Lower leg skin (tissue), 4 donors: Measurements from ENCODE around the gene POLA2. TPM values are rescaled to one million over a fixed set of nuclear protein-coding genes. Genes with fewer than 3 reads are reported as not detected.

Source experiments
- DNase-seq, 2 donors: peaks; one replicate each; pipeline ENCODE4 v3.0.0-alpha.2; 2019; ENCODE audit warnings: low spot score in 2 of 2
- H3K4me3 ChIP-seq: fragments of 200-600 bp; sonication (generic); 2 replicates; pipeline ENCODE4 v1.5.1; 2017; ENCODE audit warnings: mild to moderate bottlenecking, low read depth; ENCODE audit not compliant: poor library complexity, severe bottlenecking
- POLR2A ChIP-seq, 2 donors: fragments of 450-650 bp; IDR thresholded peaks; one replicate each; pipeline ENCODE4 v1.6.1; 2016 to 2017; ENCODE audit warnings: antibody characterized with exemption in 2 of 2, mild to moderate bottlenecking in 1 of 2, moderate library complexity in 1 of 2
- WGBS, 2 donors: methylation state at CpG; one replicate each; pipeline ENCODE4 v1.1.5; 2018; 5-methylcytosine and 5-hydroxymethylcytosine counted together
- intact Hi-C: fragments of 100-400 bp; cut with DNase I; formaldehyde crosslinking; loops from one replicate; pipeline ENCODE4 v1.15.0; 2023; ENCODE audit warnings: low total_unique reads
- total RNA-seq, 4 donors: library from RNA; depleted of rRNA; stranded (reverse); fragments of >200 nt; gene quantifications; one replicate each; pipeline ENCODE4 v1.1.0, GENCODE V29; 2016
- TF ChIP-seq, protein P1 (sequence below), 3 donors: fragments of 450-650 bp; IDR thresholded peaks; one replicate each; pipeline ENCODE4 v1.5.1; 2016; ENCODE audit warnings: antibody characterized with exemption in 3 of 3, mild to moderate bottlenecking in 3 of 3, moderate library complexity in 2 of 3

The POLA2 gene
- total RNA-seq, 4 donors from 2014 or later: 6.7 to 11.2 (median 7.6) TPM

DNA sequence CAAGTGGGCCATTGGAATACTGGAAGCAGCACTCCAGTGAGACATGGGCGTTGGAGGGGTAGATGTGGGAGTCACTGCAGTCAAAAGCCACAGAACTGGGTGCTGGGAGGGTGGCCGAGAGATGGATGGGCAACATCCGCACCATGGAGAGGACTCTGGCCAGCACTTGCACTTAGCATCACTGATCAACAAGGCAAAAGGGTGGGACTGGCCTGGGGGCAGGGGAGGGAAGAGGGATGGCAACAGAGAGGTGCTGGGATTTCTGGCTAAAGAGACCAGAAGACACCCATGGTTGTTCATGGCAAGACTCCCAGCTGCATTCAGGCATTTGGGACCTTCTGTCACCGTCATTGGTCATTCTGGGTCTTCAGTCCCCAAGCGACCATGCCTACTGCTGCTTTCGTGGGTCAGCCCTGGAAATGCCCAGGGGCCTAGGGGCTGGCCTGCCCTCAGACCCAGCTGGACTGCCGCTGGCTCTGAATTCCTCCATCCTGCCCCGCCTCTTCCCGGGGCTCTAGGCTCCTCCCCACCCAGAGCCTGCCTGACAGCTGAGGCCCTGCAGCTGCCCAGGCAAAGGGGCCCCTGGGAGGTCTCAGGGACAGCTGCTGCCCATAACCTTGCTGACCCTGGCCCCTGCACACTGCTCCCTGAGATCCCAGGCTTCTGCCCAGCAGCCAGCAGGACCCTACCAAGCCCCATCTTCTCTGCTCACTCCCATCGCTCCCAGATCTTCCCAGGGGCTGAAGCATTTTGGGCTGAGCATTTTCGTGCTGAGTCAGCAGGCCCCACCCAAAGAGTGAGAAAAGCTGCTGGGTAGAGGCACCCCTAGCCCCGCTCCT is 39.9 kb downstream of the POLA2 start:
- no peak overlapping the region for H3K4me3 ChIP-seq
- intact Hi-C loops: no loop called here
- 58 to 65% methylated on average over 8 to 12 of the region's 12 CpGs for WGBS, 2 donors
- DNase-seq: no peak
- TF ChIP-seq, protein P1, sequence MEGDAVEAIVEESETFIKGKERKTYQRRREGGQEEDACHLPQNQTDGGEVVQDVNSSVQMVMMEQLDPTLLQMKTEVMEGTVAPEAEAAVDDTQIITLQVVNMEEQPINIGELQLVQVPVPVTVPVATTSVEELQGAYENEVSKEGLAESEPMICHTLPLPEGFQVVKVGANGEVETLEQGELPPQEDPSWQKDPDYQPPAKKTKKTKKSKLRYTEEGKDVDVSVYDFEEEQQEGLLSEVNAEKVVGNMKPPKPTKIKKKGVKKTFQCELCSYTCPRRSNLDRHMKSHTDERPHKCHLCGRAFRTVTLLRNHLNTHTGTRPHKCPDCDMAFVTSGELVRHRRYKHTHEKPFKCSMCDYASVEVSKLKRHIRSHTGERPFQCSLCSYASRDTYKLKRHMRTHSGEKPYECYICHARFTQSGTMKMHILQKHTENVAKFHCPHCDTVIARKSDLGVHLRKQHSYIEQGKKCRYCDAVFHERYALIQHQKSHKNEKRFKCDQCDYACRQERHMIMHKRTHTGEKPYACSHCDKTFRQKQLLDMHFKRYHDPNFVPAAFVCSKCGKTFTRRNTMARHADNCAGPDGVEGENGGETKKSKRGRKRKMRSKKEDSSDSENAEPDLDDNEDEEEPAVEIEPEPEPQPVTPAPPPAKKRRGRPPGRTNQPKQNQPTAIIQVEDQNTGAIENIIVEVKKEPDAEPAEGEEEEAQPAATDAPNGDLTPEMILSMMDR (IDR thresholded peaks at IDR 0.05): no peak

DNA sequence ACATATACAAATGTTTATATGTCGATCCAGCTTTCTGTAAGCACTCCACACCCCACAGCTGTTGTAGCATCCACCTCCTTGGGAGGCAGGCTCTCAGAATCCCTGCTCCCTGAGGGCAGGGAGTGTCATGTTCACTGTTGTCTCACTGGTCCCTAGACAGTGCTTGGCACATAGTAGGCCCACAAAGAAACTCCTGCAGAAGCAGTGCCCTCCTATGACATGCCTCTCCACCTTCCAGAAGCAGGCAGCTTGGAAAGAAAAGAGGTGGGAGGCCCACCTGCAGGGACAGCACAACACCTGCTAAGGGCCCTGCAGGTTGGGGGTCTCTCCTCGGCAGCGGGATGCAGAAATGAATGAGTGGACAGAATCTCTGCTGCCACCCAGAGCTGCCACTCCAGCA is 41.8 kb downstream of the POLA2 start:
- H3K4me3 ChIP-seq: no peak overlapping the region
- DNase-seq: no peak
- intact Hi-C loops: no loop called here
- 88 to 95% methylated on average over 3 of the region's 3 CpGs for WGBS, 2 donors
- TF ChIP-seq, protein P1 (IDR thresholded peaks at IDR 0.05): no peak
- TF ChIP-seq POLR2A (IDR thresholded peaks at IDR 0.05): no peak

DNA sequence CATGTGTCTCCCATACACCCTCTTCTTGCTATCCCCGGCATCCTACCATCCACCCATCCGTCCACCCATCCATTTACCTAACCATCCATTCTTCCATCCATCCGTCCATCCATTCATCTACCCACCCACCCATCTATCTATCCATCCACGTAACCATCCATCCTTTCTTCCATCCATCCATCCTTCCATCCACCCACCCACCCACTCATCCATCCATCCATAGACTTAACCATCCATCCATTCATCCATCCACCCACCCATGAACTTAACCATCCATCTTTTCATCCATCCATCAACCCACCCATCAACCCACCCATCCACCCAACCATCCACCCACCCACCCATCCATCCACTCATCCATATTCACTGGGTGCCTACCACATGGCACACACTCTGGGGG is 42.3 kb downstream of the POLA2 start:
- H3K4me3 ChIP-seq: no peak overlapping the region
- no peak for DNase-seq
- TF ChIP-seq POLR2A (IDR thresholded peaks at IDR 0.05): no peak
- TF ChIP-seq, protein P1 (IDR thresholded peaks at IDR 0.05): no peak
- WGBS, 2 donors: 98 to 99% methylated on average over 4 of the region's 4 CpGs
- intact Hi-C loops: no loop called here

DNA sequence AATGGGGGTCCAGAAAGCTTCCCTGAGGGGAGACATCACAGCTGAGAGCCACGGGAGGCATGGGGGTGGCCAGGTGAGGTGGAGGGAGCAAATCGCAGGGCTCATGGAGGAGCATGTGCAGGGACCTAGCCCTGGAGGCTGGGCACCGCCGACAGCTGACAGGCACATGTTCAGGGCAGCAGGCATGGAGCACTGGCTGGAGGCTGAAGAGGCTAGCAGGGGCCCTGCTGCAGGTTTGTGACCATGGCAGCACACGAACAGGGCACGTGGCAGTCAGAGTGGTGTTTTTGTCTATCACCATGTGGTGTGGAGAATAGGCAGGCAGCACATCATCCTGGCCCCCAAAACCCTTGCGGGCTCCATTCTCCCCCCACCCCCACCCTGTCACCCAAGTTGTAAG is 42.9 kb downstream of the POLA2 start:
- intact Hi-C loops: no loop called here
- 89 to 92% methylated on average over 5 to 7 of the region's 7 CpGs for WGBS, 2 donors
- H3K4me3 ChIP-seq: no peak overlapping the region
- no peak for DNase-seq
- no peak for TF ChIP-seq POLR2A (IDR thresholded peaks at IDR 0.05)
- TF ChIP-seq, protein P1 (IDR thresholded peaks at IDR 0.05): no peak

DNA sequence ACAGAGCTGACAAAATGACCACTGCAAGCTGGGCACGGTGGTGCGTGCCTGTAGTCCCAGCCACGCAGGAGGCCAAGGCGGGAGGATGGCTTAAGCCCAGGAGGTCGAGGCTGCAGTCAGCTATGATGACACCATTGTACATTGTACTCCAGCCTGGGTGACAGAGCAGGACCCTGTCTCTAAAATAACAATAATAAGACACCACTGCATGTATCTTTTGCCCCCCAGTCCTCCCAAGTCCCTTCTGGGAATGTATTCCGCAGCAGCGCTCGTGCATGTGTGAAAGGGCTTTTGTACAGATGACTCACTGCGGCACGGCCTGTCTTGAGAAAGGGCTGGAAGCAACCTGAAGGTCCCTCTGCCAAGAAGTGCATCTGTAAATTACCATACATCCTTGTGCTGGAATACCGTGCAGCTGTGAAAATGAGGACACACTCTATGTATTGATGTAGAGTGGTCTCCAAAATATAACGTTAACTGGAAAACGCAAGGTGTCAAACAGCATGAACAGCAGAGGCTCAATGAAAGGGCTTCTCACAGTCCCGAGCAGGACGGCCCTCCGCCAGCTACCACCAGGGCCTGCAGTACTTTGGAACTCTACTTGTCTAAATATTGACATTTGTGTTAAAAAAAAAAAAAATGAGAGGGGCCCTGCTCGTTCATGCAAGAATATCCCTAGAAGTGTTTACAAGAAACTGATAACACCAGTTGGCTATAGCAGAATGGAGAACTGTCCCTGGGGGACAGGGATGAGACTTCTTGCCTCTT is 43.9 kb downstream of the POLA2 start:
- no peak for TF ChIP-seq POLR2A (IDR thresholded peaks at IDR 0.05)
- TF ChIP-seq, protein P1 (IDR thresholded peaks at IDR 0.05): no peak
- intact Hi-C loops: no loop called here
- H3K4me3 ChIP-seq: no peak overlapping the region
- no peak for DNase-seq
- WGBS, 2 donors: 84 to 85% methylated on average over 16 to 17 of the region's 17 CpGs
